SK-N-SH treated with all-trans-retinoic acid at 6 μM for 48 hours (cell line): ENCODE data around the gene TF.

ENCODE experiments used
- ATAC-seq: fragments of 200-7000 bp; cut with Tn5 transposase; 3 replicates; pipeline ENCODE4 v1.9.1; 2020; ENCODE audit warnings: mild to moderate bottlenecking, moderate library complexity
- ARNTL ChIP-seq: fragments of 450-650 bp; formaldehyde crosslinking; IDR thresholded peaks from 2 replicates; pipeline ENCODE4 v1.5.0; 2020; ENCODE audit warnings: low read depth, mild to moderate bottlenecking, moderate library complexity, borderline replicate concordance
- BACH2 ChIP-seq: fragments of 250-450 bp; sonication (Bioruptor Pico); IDR thresholded peaks from 2 replicates; pipeline ENCODE4 v1.9.0; 2021; ENCODE audit warnings: mild to moderate bottlenecking, borderline replicate concordance
- CSDC2 ChIP-seq: fragments of 250-450 bp; sonication (Bioruptor Pico); IDR thresholded peaks from 2 replicates; pipeline ENCODE4 v1.5.0; 2020; ENCODE audit warnings: mild to moderate bottlenecking, moderate library complexity
- ESRRG ChIP-seq: fragments of 250-450 bp; sonication (Bioruptor Pico); IDR thresholded peaks from 2 replicates; pipeline ENCODE4 v1.6.1; 2021; ENCODE audit warnings: mild to moderate bottlenecking
- GLIS3 ChIP-seq: fragments of 250-450 bp; sonication (Bioruptor Pico); IDR thresholded peaks from 2 replicates; pipeline ENCODE4 v1.5.0; 2020; ENCODE audit warnings: mild to moderate bottlenecking, moderate library complexity
- ISL1 ChIP-seq: fragments of 250-450 bp; sonication (Bioruptor Pico); IDR thresholded peaks from 2 replicates; pipeline ENCODE4 v2.1.2; 2022; ENCODE audit warnings: mild to moderate bottlenecking, moderate library complexity
- OSR1 ChIP-seq: fragments of 250-450 bp; sonication (Bioruptor Pico); IDR thresholded peaks from 2 replicates; pipeline ENCODE4 v1.8.0; 2022; ENCODE audit warnings: moderate library complexity, mild to moderate bottlenecking, inconsistent platforms
- PPARA ChIP-seq: fragments of 250-450 bp; sonication (Bioruptor Pico); IDR thresholded peaks from 2 replicates; pipeline ENCODE4 v1.5.0; 2020; ENCODE audit warnings: mild to moderate bottlenecking, borderline replicate concordance
- RARB ChIP-seq: fragments of 250-450 bp; sonication (Bioruptor Pico); IDR thresholded peaks from 2 replicates; pipeline ENCODE4 v1.8.0; 2021; ENCODE audit warnings: mild to moderate bottlenecking, moderate library complexity
- SNAI2 ChIP-seq: fragments of 250-450 bp; sonication (Bioruptor Pico); IDR thresholded peaks from 2 replicates; pipeline ENCODE4 v1.5.0; 2020; ENCODE audit warnings: mild to moderate bottlenecking, moderate library complexity
- TCF4 ChIP-seq: fragments of 250-450 bp; sonication (Bioruptor Pico); IDR thresholded peaks from 2 replicates; pipeline ENCODE4 v1.8.0; 2021; ENCODE audit warnings: mild to moderate bottlenecking, moderate library complexity, borderline replicate concordance
- TOX ChIP-seq: fragments of 250-450 bp; sonication (Bioruptor Pico); IDR thresholded peaks from 2 replicates; pipeline ENCODE4 v1.8.0; 2021; ENCODE audit warnings: mild to moderate bottlenecking, moderate library complexity, borderline replicate concordance
- ZC3H10 ChIP-seq: fragments of 250-450 bp; sonication (Bioruptor Pico); IDR thresholded peaks from 2 replicates; pipeline ENCODE4 v1.5.1; 2021; ENCODE audit warnings: mild to moderate bottlenecking, moderate library complexity
- ZFP3 ChIP-seq: fragments of 250-450 bp; sonication (Bioruptor Pico); IDR thresholded peaks from 2 replicates; pipeline ENCODE4 v1.5.0; 2020; ENCODE audit warnings: mild to moderate bottlenecking, moderate library complexity
- ZFP30 ChIP-seq: fragments of 450-650 bp; formaldehyde crosslinking; IDR thresholded peaks from 2 replicates; pipeline ENCODE4 v1.5.0; 2022; ENCODE audit warnings: mild to moderate bottlenecking, moderate library complexity
- ZNF8 ChIP-seq: fragments of 450-650 bp; formaldehyde crosslinking; IDR thresholded peaks from 2 replicates; pipeline ENCODE4 v1.5.0; 2020; ENCODE audit warnings: mild to moderate bottlenecking, moderate library complexity
- TF ChIP-seq, protein P1 (sequence below): fragments of 250-450 bp; sonication (Bioruptor Pico); IDR thresholded peaks from 2 replicates; pipeline ENCODE4 v1.5.1; 2020; ENCODE audit warnings: low read depth, mild to moderate bottlenecking, moderate library complexity
- TF ChIP-seq, protein P2 (sequence below): fragments of 250-450 bp; sonication (Bioruptor Pico); IDR thresholded peaks from 2 replicates; pipeline ENCODE4 v1.5.1; 2021; ENCODE audit warnings: mild to moderate bottlenecking, moderate library complexity
- TF ChIP-seq, protein P3 (sequence below): fragments of 250-450 bp; sonication (Bioruptor Pico); IDR thresholded peaks from 2 replicates; pipeline ENCODE4 v1.5.0; 2020; ENCODE audit warnings: mild to moderate bottlenecking, moderate library complexity
- TF ChIP-seq, protein P4 (sequence below): fragments of 250-450 bp; sonication (Bioruptor Pico); IDR thresholded peaks from 2 replicates; pipeline ENCODE4 v1.8.0; 2020; ENCODE audit warnings: mild to moderate bottlenecking, moderate library complexity, borderline replicate concordance
- TF ChIP-seq, protein P5 (sequence below): fragments of 250-450 bp; sonication (Bioruptor Pico); IDR thresholded peaks from 2 replicates; pipeline ENCODE4 v1.8.0; 2021; ENCODE audit warnings: low read depth, mild to moderate bottlenecking, moderate library complexity, borderline replicate concordance

Gene TF

DNA sequence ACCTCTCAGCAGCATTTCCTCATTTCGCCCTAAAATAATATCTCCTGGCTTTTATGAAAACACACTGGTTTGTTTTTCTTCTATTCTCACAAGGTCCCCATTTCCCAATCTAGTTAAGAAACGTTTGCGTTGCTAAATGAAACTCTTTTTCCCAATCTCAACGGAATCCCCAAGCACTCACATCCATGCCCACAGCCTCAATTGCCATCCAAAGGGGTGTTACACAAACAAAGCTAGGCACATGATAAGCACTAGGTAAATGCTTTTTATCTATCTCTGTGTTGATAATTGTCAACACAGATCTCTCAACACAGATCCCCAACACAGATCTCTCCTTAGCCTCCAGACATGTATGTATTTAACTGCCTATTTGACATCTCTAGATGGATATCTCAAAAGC lies 35.2 kb upstream of the TF start:
- TF ChIP-seq ISL1 (CRISPR knock-in tag) (no peak), OSR1 (CRISPR knock-in tag) (no peak), BACH2 (no peak), GLIS3 (no peak), TOX (CRISPR knock-in tag) (no peak), SNAI2 (CRISPR knock-in tag) (no peak), PPARA (CRISPR knock-in tag) (no peak), CSDC2 (no peak), ESRRG (CRISPR knock-in tag) (no peak)
- TF ChIP-seq, protein P1, sequence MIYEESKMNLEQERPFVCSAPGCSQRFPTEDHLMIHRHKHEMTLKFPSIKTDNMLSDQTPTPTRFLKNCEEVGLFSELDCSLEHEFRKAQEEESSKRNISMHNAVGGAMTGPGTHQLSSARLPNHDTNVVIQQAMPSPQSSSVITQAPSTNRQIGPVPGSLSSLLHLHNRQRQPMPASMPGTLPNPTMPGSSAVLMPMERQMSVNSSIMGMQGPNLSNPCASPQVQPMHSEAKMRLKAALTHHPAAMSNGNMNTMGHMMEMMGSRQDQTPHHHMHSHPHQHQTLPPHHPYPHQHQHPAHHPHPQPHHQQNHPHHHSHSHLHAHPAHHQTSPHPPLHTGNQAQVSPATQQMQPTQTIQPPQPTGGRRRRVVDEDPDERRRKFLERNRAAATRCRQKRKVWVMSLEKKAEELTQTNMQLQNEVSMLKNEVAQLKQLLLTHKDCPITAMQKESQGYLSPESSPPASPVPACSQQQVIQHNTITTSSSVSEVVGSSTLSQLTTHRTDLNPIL (CRISPR knock-in tag): no peak
- TF ChIP-seq, protein P2, sequence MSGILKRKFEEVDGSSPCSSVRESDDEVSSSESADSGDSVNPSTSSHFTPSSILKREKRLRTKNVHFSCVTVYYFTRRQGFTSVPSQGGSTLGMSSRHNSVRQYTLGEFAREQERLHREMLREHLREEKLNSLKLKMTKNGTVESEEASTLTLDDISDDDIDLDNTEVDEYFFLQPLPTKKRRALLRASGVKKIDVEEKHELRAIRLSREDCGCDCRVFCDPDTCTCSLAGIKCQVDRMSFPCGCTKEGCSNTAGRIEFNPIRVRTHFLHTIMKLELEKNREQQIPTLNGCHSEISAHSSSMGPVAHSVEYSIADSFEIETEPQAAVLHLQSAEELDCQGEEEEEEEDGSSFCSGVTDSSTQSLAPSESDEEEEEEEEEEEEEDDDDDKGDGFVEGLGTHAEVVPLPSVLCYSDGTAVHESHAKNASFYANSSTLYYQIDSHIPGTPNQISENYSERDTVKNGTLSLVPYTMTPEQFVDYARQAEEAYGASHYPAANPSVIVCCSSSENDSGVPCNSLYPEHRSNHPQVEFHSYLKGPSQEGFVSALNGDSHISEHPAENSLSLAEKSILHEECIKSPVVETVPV (CRISPR knock-in tag): no peak
- TF ChIP-seq, protein P3, sequence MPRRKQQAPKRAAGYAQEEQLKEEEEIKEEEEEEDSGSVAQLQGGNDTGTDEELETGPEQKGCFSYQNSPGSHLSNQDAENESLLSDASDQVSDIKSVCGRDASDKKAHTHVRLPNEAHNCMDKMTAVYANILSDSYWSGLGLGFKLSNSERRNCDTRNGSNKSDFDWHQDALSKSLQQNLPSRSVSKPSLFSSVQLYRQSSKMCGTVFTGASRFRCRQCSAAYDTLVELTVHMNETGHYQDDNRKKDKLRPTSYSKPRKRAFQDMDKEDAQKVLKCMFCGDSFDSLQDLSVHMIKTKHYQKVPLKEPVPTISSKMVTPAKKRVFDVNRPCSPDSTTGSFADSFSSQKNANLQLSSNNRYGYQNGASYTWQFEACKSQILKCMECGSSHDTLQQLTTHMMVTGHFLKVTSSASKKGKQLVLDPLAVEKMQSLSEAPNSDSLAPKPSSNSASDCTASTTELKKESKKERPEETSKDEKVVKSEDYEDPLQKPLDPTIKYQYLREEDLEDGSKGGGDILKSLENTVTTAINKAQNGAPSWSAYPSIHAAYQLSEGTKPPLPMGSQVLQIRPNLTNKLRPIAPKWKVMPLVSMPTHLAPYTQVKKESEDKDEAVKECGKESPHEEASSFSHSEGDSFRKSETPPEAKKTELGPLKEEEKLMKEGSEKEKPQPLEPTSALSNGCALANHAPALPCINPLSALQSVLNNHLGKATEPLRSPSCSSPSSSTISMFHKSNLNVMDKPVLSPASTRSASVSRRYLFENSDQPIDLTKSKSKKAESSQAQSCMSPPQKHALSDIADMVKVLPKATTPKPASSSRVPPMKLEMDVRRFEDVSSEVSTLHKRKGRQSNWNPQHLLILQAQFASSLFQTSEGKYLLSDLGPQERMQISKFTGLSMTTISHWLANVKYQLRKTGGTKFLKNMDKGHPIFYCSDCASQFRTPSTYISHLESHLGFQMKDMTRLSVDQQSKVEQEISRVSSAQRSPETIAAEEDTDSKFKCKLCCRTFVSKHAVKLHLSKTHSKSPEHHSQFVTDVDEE: no peak
- TF ChIP-seq, all 23 proteins: peak for 0
- no peak for ATAC-seq

DNA sequence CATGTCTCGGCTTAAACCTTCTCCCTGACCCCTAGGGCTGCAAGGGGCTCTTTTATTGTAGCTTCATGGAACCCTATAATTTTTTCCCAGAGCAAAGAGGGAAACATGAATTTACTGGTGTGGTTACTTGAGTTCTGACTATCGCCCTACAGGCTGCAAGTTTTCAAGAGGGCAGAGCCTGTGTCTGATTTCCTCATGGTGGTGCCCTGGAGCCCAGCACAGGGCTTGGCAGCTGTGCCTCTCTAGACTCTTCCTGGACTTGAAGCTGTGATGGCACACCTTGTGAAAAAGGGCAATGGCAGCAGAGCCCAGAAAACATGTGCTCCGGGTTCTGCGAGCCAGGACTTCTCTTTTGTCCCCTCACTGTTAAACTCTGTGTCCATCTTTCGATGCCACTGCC lies 34.2 kb upstream of the TF start:
- TF ChIP-seq ESRRG (CRISPR knock-in tag) (no peak), OSR1 (CRISPR knock-in tag) (no peak), TOX (CRISPR knock-in tag) (no peak), ARNTL (CRISPR knock-in tag) (no peak), ZFP30 (no peak), RARB (CRISPR knock-in tag) (no peak)
- TF ChIP-seq, protein P4, sequence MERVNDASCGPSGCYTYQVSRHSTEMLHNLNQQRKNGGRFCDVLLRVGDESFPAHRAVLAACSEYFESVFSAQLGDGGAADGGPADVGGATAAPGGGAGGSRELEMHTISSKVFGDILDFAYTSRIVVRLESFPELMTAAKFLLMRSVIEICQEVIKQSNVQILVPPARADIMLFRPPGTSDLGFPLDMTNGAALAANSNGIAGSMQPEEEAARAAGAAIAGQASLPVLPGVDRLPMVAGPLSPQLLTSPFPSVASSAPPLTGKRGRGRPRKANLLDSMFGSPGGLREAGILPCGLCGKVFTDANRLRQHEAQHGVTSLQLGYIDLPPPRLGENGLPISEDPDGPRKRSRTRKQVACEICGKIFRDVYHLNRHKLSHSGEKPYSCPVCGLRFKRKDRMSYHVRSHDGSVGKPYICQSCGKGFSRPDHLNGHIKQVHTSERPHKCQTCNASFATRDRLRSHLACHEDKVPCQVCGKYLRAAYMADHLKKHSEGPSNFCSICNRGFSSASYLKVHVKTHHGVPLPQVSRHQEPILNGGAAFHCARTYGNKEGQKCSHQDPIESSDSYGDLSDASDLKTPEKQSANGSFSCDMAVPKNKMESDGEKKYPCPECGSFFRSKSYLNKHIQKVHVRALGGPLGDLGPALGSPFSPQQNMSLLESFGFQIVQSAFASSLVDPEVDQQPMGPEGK (CRISPR knock-in tag): no peak
- ATAC-seq: no peak

DNA sequence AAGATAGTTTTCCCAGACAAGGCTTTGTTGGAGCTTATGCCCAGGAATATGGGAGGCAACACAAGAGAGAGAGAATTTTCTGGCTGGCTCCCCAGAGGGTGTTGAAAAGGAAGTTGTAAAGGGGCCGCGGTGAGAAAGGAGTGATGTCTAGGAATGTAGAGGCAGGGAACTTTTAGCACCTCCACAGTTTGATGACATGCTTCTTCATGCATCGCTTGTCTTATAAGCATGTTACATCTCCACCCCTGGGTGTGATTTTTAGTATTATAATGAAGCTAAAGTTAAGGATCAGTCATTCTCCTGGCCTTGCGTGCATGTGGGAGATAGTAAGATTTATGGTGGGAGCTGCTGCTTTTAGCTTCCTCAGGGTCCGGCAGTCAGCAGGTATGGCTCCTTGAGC lies 32.8 kb upstream of the TF start:
- TF ChIP-seq, protein P2 (CRISPR knock-in tag): no peak
- no peak for TF ChIP-seq ZFP30
- TF ChIP-seq, protein P5, sequence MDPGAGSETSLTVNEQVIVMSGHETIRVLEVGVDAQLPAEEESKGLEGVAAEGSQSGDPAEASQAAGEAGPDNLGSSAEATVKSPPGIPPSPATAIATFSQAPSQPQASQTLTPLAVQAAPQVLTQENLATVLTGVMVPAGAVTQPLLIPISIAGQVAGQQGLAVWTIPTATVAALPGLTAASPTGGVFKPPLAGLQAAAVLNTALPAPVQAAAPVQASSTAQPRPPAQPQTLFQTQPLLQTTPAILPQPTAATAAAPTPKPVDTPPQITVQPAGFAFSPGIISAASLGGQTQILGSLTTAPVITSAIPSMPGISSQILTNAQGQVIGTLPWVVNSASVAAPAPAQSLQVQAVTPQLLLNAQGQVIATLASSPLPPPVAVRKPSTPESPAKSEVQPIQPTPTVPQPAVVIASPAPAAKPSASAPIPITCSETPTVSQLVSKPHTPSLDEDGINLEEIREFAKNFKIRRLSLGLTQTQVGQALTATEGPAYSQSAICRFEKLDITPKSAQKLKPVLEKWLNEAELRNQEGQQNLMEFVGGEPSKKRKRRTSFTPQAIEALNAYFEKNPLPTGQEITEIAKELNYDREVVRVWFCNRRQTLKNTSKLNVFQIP (CRISPR knock-in tag): no peak
- no peak for ATAC-seq

DNA sequence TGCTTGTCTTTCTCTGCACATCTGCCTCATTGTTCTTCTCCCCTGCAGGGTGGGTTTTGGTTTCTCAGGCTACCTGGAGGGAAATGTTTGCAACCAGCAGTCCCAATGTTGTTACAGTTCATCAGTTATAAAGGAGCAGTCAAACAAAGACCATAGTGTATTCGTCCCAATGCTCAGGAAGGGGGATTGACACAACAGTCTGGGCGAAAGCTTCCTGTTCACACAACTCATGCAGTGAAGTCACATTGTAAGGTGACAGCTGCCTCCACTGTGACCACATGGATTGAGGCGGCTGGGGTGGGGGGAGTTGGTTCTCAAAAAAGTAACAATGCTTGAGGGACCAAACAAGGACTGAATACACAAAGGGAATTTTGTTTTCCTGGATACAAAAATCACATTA lies 28.8 kb upstream of the TF start:
- TF ChIP-seq, protein P2 (CRISPR knock-in tag): no peak
- TF ChIP-seq GLIS3 (no peak), BACH2 (no peak), ZC3H10 (CRISPR knock-in tag) (no peak), TOX (CRISPR knock-in tag) (no peak), CSDC2 (no peak), ARNTL (CRISPR knock-in tag) (no peak), SNAI2 (CRISPR knock-in tag) (no peak), ZFP30 (no peak), PPARA (CRISPR knock-in tag) (no peak), ISL1 (CRISPR knock-in tag) (no peak), OSR1 (CRISPR knock-in tag) (no peak), ZFP3 (no peak), ZNF8 (CRISPR knock-in tag) (no peak), RARB (CRISPR knock-in tag) (no peak), TCF4 (CRISPR knock-in tag) (no peak)
- ATAC-seq: no peak
